IMR-90 (cell line): ENCODE measurements around the gene FARS2. TPM values are rescaled to one million over a fixed set of nuclear protein-coding genes. Genes with fewer than 3 reads are reported as not detected.

Source experiments
- ATAC-seq: fragments of 200-7000 bp; cut with Tn5 transposase; 2 replicates; pipeline ENCODE4 v1.9.1; 2020; ENCODE audit warnings: low read depth, mild to moderate bottlenecking, moderate library complexity
- BruUV-seq: library from RNA; stranded (reverse); fragments of 400-500 nt; replicated peaks from 2 replicates; lab custom pipeline; 2021; lab: Mats Ljungman, UMichigan
- CTCF ChIA-PET: fragments of 300-600 bp; formaldehyde crosslinking; extraction: SDS; loops from one replicate; lab custom pipeline; 2021; ENCODE audit warnings: antibody characterized with exemption; lab: Yijun Ruan, JAX
- POLR2A ChIA-PET: fragments of 300-600 bp; sonication (Branson Sonifier 250); formaldehyde crosslinking; loops from one replicate; lab custom pipeline; 2022; ENCODE audit warnings: antibody characterized with exemption; ENCODE audit not compliant: unreplicated experiment; lab: Charles Lee
- DNase-seq: peaks from one replicate; pipeline ENCODE4 v3.0.0; 2013
- H2AFZ ChIP-seq: replicated peaks from 2 replicates; pipeline ENCODE3; 2013; ENCODE audit warnings: low read length, mild to moderate bottlenecking; ENCODE audit not compliant: poor library complexity
- H2AK5ac ChIP-seq: 2 replicates; pipeline ENCODE4 v1.6.1; 2013; ENCODE audit warnings: low read depth, low read length, inconsistent platforms
- H2AK9ac ChIP-seq: replicated peaks from 2 replicates; pipeline ENCODE3; 2013; ENCODE audit warnings: mild to moderate bottlenecking, low read depth, low read length, moderate library complexity; ENCODE audit not compliant: poor library complexity
- H2BK120ac ChIP-seq: 2 replicates; pipeline ENCODE4 v1.6.1; 2013; ENCODE audit warnings: low read depth, low read length, inconsistent platforms
- H2BK15ac ChIP-seq: 3 replicates; pipeline ENCODE4 v1.6.1; 2013; ENCODE audit warnings: low read depth, low read length, inconsistent platforms
- H2BK20ac ChIP-seq: 2 replicates; pipeline ENCODE4 v1.6.1; 2013; ENCODE audit warnings: low read depth, mild to moderate bottlenecking, inconsistent platforms, low read length, moderate library complexity
- H2BK5ac ChIP-seq: 2 replicates; pipeline ENCODE4 v1.6.1; 2013; ENCODE audit warnings: mild to moderate bottlenecking, low read depth, low read length, inconsistent platforms; ENCODE audit not compliant: poor library complexity, severe bottlenecking
- H3K14ac ChIP-seq: replicated peaks from 2 replicates; pipeline ENCODE4 v1.6.1; 2013; ENCODE audit warnings: low read depth, low read length, inconsistent platforms
- H3K18ac ChIP-seq: 2 replicates; pipeline ENCODE4 v1.6.1; 2013; ENCODE audit warnings: low read depth, low read length, control low read depth
- H3K23ac ChIP-seq: 2 replicates; pipeline ENCODE4 v1.6.1; 2013; ENCODE audit warnings: low read depth, low read length, inconsistent platforms
- H3K27ac ChIP-seq: 2 replicates; pipeline ENCODE4 v1.5.1; 2013; ENCODE audit warnings: mild to moderate bottlenecking, control low read depth, low read length; ENCODE audit not compliant: insufficient read depth
- H3K27me3 ChIP-seq: 2 replicates; pipeline ENCODE4 v1.6.1; 2013; ENCODE audit warnings: low read length; ENCODE audit not compliant: control insufficient read depth, insufficient read depth
- H3K36me3 ChIP-seq: 2 replicates; pipeline ENCODE4 v1.6.1; 2013; ENCODE audit warnings: low read length, mixed read lengths; ENCODE audit not compliant: control insufficient read depth, insufficient read depth
- H3K4ac ChIP-seq: 2 replicates; pipeline ENCODE4 v1.6.1; 2013; ENCODE audit warnings: low read depth, low read length, inconsistent platforms
- H3K4me1 ChIP-seq: 2 replicates; pipeline ENCODE4 v1.6.1; 2013; ENCODE audit warnings: low read length, mixed read lengths; ENCODE audit not compliant: control insufficient read depth, insufficient read depth
- H3K4me2 ChIP-seq: 2 replicates; pipeline ENCODE4 v1.6.1; 2013; ENCODE audit warnings: low read depth, mild to moderate bottlenecking, control low read depth, low read length, moderate library complexity
- H3K4me3 ChIP-seq: 2 replicates; pipeline ENCODE4 v1.5.1; 2013; ENCODE audit warnings: low read depth, mild to moderate bottlenecking, control low read depth, low read length, moderate library complexity; ENCODE audit not compliant: insufficient read depth
- H3K56ac ChIP-seq: 2 replicates; pipeline ENCODE4 v1.6.1; 2013; ENCODE audit warnings: low read length, inconsistent platforms; ENCODE audit not compliant: insufficient read depth; ENCODE audit errors: extremely low read depth
- H3K79me1 ChIP-seq, 2 experiments: 2 replicates each; pipeline ENCODE4 v1.6.1; 2013; ENCODE audit warnings: low read length in 2 of 2, inconsistent platforms in 1 of 2, low read depth in 1 of 2
- H3K9ac ChIP-seq: 2 replicates; pipeline ENCODE4 v1.6.1; 2013; ENCODE audit warnings: low read depth, low read length, control low read depth
- H3K9me1 ChIP-seq: 2 replicates; pipeline ENCODE4 v1.6.1; 2013; ENCODE audit warnings: low read length, inconsistent platforms; ENCODE audit not compliant: insufficient read depth
- H3K9me3 ChIP-seq: 2 replicates; pipeline ENCODE4 v1.6.1; 2013; ENCODE audit warnings: low read length; ENCODE audit not compliant: control insufficient read depth, insufficient read depth
- H4K20me1 ChIP-seq: 2 replicates; pipeline ENCODE4 v1.6.1; 2013; ENCODE audit warnings: low read length, inconsistent platforms; ENCODE audit not compliant: insufficient read depth
- H4K5ac ChIP-seq: 2 replicates; pipeline ENCODE4 v1.6.1; 2013; ENCODE audit warnings: mild to moderate bottlenecking, low read depth, low read length, control low read depth
- H4K8ac ChIP-seq, 2 experiments: 2 replicates each; pipeline ENCODE4 v1.6.1; 2013; ENCODE audit warnings: low read depth in 2 of 2, low read length in 2 of 2, control low read depth in 1 of 2, inconsistent platforms in 1 of 2
- H4K91ac ChIP-seq: 2 replicates; pipeline ENCODE4 v1.6.1; 2013; ENCODE audit warnings: low read depth, low read length, inconsistent platforms; ENCODE audit not compliant: insufficient read depth
- CHD1 ChIP-seq: IDR thresholded peaks from 2 replicates; pipeline ENCODE4 v1.6.1; 2012; ENCODE audit warnings: low read depth, low read length, improper control_type of control experiment
- FOS ChIP-seq: fragments of 150-350 bp; IDR thresholded peaks from 2 replicates; pipeline ENCODE4 v1.6.1; 2016; ENCODE audit warnings: low read depth, low read length
- MAFK ChIP-seq: IDR thresholded peaks from 2 replicates; pipeline ENCODE4 v1.6.1; 2012; ENCODE audit warnings: low read depth, low read length, improper control_type of control experiment
- MXI1 ChIP-seq: IDR thresholded peaks from 2 replicates; pipeline ENCODE4 v1.6.1; 2012; ENCODE audit warnings: low read depth, mild to moderate bottlenecking, low read length, moderate library complexity, borderline replicate concordance
- WGBS, 2 experiments: methylation state at CpG; one replicate each; pipeline versions ENCODE4 v1.1.5 to v1.1.7; 2013; ENCODE audit warnings: missing lambda C conversion rate in 2 of 2; ENCODE audit not compliant: insufficient read length in 1 of 2; ENCODE audit errors: extremely low coverage in 2 of 2; 5-methylcytosine and 5-hydroxymethylcytosine counted together
- dilution Hi-C: fragments of 300-500 bp; cut with HindIII; formaldehyde crosslinking; loops from one replicate; pipeline ENCODE4 v1.14.3; 2018; ENCODE audit warnings: low sequenced_read_pairs; ENCODE audit not compliant: unreplicated experiment
- in situ Hi-C: fragments of 300-500 bp; cut with MboI; formaldehyde crosslinking; loops from 3 replicates; pipeline ENCODE4 v1.14.3; 2019; ENCODE audit warnings: low sequenced_read_pairs, inconsistent platforms, mixed read lengths
- intact Hi-C: fragments of 100-400 bp; cut with micrococcal nuclease; formaldehyde crosslinking; loops from 2 replicates; pipeline ENCODE4 v1.10.0; 2022
- polyA plus RNA-seq, 3 experiments: library from polyadenylated mRNA; depleted of rRNA; stranded (reverse); fragments of >200 nt; gene quantifications; 2 replicates each; pipeline ENCODE4 v1.2.3, GENCODE V29; 2012; ENCODE audit warnings: low replicate concordance in 1 of 3
- total RNA-seq: library from RNA; depleted of rRNA; stranded (reverse); fragments of >200 nt; gene quantifications from 2 replicates; pipeline ENCODE4 v1.2.3, GENCODE V29; 2012

Gene FARS2
- total and polyA plus RNA-seq, 2 of the 4 experiments (the other 2 are of a cell fraction), result 12.1 to 28.9 TPM

- Histone ChIP-seq H3K9ac (no peak overlapping the region), H2BK5ac (no peak overlapping the region), H2AFZ (no peak overlapping the region), H3K18ac (no peak overlapping the region), H3K79me1 (peaks cover 2 to 5% of the 10 kb centered on the region in 2 experiments; a peak in 1 of 4 replicates), H3K23ac (no peak overlapping the region), H3K14ac (no peak overlapping the region), H2BK20ac (no peak overlapping the region), H4K20me1 (no peaks in the 10 kb centered on the region), H3K4me3 (no peak overlapping the region), H2BK120ac (no peak overlapping the region), H3K27me3 (no peaks in the 10 kb centered on the region), H3K36me3 (no peaks in the 10 kb centered on the region), H3K9me1 (no peaks in the 10 kb centered on the region), H4K8ac (no peak overlapping the region), H2BK15ac (no peak overlapping the region), H3K4me1 (no peaks in the 10 kb centered on the region), H3K4ac (no peak overlapping the region), H2AK5ac (no peak overlapping the region), H4K5ac (no peak overlapping the region), H3K9me3 (no peaks in the 10 kb centered on the region), H4K91ac (no peak overlapping the region), H3K27ac (no peak overlapping the region), H2AK9ac (no peak overlapping the region), H3K56ac (no peak overlapping the region), H3K4me2 (no peak overlapping the region)
- no CpG with 5 or more reads among the region's 1 CpG for WGBS, 2 experiments
- dilution Hi-C loops, result no loop called here
- in situ Hi-C loops, result no loop called here
- ATAC-seq (no peak), DNase-seq (no peak)
- TF ChIP-seq MXI1, result no peak
- no peak for TF ChIP-seq MAFK
- no peak for TF ChIP-seq FOS
- TF ChIP-seq CHD1, result no peak
- BruUV-seq, result no TSS peak
- intact Hi-C loops, result no loop called here
- ChIA-PET CTCF (interaction anchor here (0.6 to 1.2 kb wide), 2 partner anchors 15 to 51 kb away, joined by 3 read pairs; no protein-coding TSS in a partner anchor), POLR2A (no interaction called here)
These were observed 92.7 kb downstream of the FARS2 start for GRCh38 chr6:5353971-5354370.
